Activated T-helper 1 cell treated with anti-CD3 and anti-CD28 coated beads, Interleukin-2, amount 50 U/mL, for 16 hours (primary cell): ENCODE results near the gene SPATA2.

Experiments
- DNase-seq, 2 donors: peaks; one replicate each; pipeline ENCODE4 v3.0.0-alpha.2; 2020; ENCODE audit warnings: low read depth in 1 of 2, low spot score in 1 of 2

The SPATA2 gene

DNA sequence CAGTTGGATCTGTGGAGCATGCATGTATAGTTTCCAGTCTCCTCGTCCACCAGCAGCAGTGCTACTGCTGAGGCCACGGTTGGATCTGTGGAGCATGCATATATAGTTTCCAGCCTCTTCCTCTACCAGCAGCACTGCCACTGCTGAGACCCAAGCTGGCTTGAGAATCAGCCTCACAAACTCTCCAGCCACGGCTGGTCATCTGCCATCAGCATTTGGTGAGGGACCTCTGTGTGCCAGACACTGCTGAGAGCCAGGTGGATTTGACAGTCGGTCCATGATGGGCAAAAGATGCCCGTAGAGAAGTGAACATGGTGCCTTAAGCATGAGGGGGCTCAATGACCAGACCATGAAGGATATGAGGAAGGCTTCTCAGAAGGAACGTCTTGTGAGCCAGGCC, 56.3 kb downstream of the SPATA2 start:
- no peak for DNase-seq

DNA sequence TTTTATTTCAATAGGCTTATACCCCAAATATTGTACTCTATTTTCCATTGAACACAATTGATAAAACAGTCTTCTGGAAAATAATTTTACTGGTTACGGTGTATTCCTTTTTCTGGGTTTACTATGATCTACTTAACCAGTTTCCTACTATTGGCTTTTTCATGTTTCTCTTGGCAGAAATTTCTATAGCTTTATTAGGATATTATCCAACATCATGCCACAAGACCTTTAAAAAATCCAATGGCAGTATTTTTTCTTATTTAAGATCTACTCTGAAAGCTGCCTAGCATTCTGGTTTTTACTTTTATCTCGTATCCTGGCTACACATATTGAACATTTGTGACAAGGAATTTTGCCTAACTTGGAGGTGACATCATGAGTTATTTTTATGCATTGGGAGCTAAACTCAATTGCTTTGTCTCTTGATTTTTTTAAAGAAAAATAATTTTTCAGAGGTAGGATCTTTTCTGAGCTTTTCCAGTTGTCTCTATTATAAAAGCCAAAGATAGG, 57.2 kb downstream of the SPATA2 start:
- no peak for DNase-seq

- DNase-seq: no peak
These were observed 58.4 kb downstream of the SPATA2 start for GRCh38 chr20:49856904-49857303.

- no peak for DNase-seq
These were observed 61.0 kb downstream of the SPATA2 start for GRCh38 chr20:49854190-49854875.

GRCh38 chr20:49853640-49854039, 61.7 kb downstream of the SPATA2 start:
- no peak for DNase-seq
